GM23248 (cell line): ENCODE data around the gene KL.

Source experiments
- EZH2 ChIP-seq: fragments of 200-600 bp; sonication (generic); IDR thresholded peaks from 2 replicates; pipeline ENCODE4 v1.6.1; 2018; ENCODE audit warnings: antibody characterized with exemption, mild to moderate bottlenecking; ENCODE audit not compliant: insufficient read depth, poor library complexity, severe bottlenecking
- EZH2phosphoT487 ChIP-seq: fragments of 200-600 bp; sonication (generic); IDR thresholded peaks from 2 replicates; pipeline ENCODE4 v1.6.1; 2018; ENCODE audit warnings: antibody characterized with exemption, moderate library complexity, mild to moderate bottlenecking, low read depth; ENCODE audit not compliant: insufficient read depth

DNA sequence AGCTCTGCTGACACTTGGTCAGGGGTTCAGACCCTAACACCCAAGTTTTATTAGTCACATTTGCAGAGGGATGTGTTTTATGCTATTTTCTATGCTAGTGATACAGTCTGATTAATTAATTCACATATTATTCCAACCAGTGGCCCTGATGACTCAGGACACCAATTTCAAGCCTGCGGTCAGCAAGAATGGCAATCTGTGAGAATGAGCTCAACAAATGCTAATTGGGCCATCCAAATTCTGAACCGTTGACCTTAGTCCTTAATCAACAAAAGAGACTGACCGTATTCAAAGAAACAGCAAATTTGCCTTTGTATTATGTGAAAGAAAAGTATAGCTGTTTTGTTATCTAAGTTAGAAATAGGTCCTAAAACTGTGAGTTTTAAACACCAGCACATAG is 9.6 kb upstream of the KL start:
- TF ChIP-seq EZH2 (no peak), EZH2phosphoT487 (no peak)
